ENCODE data around the gene OOSP2.

OOSP2 gene

DNA sequence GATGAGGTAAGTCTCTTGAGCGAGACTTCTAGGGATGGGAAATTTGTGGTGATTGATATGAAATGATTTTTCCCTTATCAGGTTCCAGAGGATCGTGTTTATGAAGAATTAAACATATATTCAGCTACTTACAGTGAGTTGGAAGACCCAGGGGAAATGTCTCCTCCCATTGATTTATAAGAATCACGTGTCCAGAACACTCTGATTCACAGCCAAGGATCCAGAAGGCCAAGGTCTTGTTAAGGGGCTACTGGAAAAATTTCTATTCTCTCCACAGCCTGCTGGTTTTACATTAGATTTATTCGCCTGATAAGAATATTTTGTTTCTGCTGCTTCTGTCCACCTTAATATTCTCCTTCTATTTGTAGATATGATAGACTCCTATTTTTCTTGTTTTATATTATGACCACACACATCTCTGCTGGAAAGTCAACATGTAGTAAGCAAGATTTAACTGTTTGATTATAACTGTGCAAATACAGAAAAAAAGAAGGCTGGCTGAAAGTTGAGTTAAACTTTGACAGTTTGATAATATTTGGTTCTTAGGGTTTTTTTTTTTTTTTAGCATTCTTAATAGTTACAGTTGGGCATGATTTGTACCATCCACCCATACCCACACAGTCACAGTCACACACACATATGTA lies 55.4 kb downstream of the OOSP2 start:
- H3K4me1 ChIP-seq (ENCODE audit: insufficient read depth, low read length, poor library complexity, severe bottlenecking): peaks cover 6% of the 10 kb centered on the region
- TF ChIP-seq EZH2phosphoT487 (IDR thresholded peaks at IDR 0.05; ENCODE audit: borderline replicate concordance): no peak
- TF ChIP-seq, protein P1, sequence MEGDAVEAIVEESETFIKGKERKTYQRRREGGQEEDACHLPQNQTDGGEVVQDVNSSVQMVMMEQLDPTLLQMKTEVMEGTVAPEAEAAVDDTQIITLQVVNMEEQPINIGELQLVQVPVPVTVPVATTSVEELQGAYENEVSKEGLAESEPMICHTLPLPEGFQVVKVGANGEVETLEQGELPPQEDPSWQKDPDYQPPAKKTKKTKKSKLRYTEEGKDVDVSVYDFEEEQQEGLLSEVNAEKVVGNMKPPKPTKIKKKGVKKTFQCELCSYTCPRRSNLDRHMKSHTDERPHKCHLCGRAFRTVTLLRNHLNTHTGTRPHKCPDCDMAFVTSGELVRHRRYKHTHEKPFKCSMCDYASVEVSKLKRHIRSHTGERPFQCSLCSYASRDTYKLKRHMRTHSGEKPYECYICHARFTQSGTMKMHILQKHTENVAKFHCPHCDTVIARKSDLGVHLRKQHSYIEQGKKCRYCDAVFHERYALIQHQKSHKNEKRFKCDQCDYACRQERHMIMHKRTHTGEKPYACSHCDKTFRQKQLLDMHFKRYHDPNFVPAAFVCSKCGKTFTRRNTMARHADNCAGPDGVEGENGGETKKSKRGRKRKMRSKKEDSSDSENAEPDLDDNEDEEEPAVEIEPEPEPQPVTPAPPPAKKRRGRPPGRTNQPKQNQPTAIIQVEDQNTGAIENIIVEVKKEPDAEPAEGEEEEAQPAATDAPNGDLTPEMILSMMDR (conservative IDR thresholded peaks at IDR 0.05; ENCODE audit: low read length): no peak
- no peak overlapping the region for H3K9ac ChIP-seq (ENCODE audit: low read depth, low read length, poor library complexity, severe bottlenecking)
- H3K4me3 ChIP-seq (ENCODE audit: low read length, poor library complexity, severe bottlenecking): no peak overlapping the region
- no peak overlapping the region for H2AFZ ChIP-seq (ENCODE audit: low read length)
- no peaks in the 10 kb centered on the region for H3K9me3 ChIP-seq (ENCODE audit: insufficient read depth, low read depth, low read length)
- H3F3A ChIP-seq (ENCODE audit: low read depth): no peaks in the 10 kb centered on the region; the same call in 1 of the 2 replicates
- H3K36me3 ChIP-seq (ENCODE audit: insufficient read depth, low read length): no peaks in the 10 kb centered on the region
- H3K9me2 ChIP-seq (replicated peaks; ENCODE audit: low read depth, low read length): no peaks in the 10 kb centered on the region
- H3K4me2 ChIP-seq (ENCODE audit: low read depth, low read length, poor library complexity, severe bottlenecking): no peak overlapping the region
- H4K20me1 ChIP-seq (ENCODE audit: insufficient read depth, low read length, poor library complexity, severe bottlenecking): no peaks in the 10 kb centered on the region
- no peaks in the 10 kb centered on the region for H3K27me3 ChIP-seq (ENCODE audit: insufficient read depth, low read length, poor library complexity, severe bottlenecking)
- H3K79me2 ChIP-seq (ENCODE audit: insufficient read depth, low read length): no peaks in the 10 kb centered on the region

DNA sequence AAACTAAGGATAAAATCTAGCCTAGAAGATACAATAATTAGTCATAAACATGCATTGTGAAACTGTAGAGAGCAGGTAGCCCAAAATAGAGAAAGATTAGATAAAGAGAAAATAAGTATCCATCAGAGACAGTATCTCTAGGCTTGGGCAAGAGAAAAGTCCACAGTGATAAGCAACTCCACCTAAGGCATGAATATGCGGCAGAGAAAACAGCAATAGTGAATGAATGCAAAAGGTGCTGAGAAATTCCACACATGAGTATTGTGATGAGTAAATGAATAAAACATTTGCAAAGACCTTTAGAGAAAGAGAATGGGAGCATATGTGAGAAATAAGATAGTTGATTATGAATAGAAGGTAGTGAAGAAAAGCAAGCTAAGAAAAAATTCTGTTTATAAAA lies 57.0 kb downstream of the OOSP2 start:
- Histone ChIP-seq H3K9me3 (ENCODE audit: insufficient read depth, low read depth, low read length) (no peaks in the 10 kb centered on the region), H3K4me2 (ENCODE audit: low read depth, low read length, poor library complexity, severe bottlenecking) (no peak overlapping the region), H3F3A (ENCODE audit: low read depth) (no peaks in the 10 kb centered on the region; the same call in 1 of the 2 replicates), H3K79me2 (ENCODE audit: insufficient read depth, low read length) (no peaks in the 10 kb centered on the region), H3K9me2 (replicated peaks; ENCODE audit: low read depth, low read length) (no peaks in the 10 kb centered on the region), H2AFZ (ENCODE audit: low read length) (no peak overlapping the region), H3K4me3 (ENCODE audit: low read length, poor library complexity, severe bottlenecking) (no peak overlapping the region), H3K9ac (ENCODE audit: low read depth, low read length, poor library complexity, severe bottlenecking) (no peak overlapping the region), H3K27me3 (ENCODE audit: insufficient read depth, low read length, poor library complexity, severe bottlenecking) (no peaks in the 10 kb centered on the region), H4K20me1 (ENCODE audit: insufficient read depth, low read length, poor library complexity, severe bottlenecking) (no peaks in the 10 kb centered on the region), H3K36me3 (ENCODE audit: insufficient read depth, low read length) (no peaks in the 10 kb centered on the region), H3K4me1 (ENCODE audit: insufficient read depth, low read length, poor library complexity, severe bottlenecking) (peaks cover 13% of the 10 kb centered on the region)
- TF ChIP-seq, protein P1 (conservative IDR thresholded peaks at IDR 0.05; ENCODE audit: low read length): no peak
- no peak for TF ChIP-seq EZH2phosphoT487 (IDR thresholded peaks at IDR 0.05; ENCODE audit: borderline replicate concordance)
